CD4-positive, alpha-beta memory T cell (primary cell): Measurements from ENCODE around the gene TCF4. TPM values are rescaled to one million over a fixed set of nuclear protein-coding genes. Genes with fewer than 3 reads are reported as not detected.

Experiments used
- CTCF ChIA-PET: fragments of 350-600 bp; sonication (Branson Sonifier 250); formaldehyde crosslinking; loops from one replicate; lab custom pipeline; 2021; ENCODE audit warnings: inconsistent platforms; ENCODE audit not compliant: partially characterized antibody; lab: Charles Lee
- POLR2A ChIA-PET: fragments of 350-600 bp; sonication (Branson Sonifier 250); formaldehyde crosslinking; loops from one replicate; lab custom pipeline; 2021; ENCODE audit not compliant: partially characterized antibody; lab: Charles Lee
- DNase-seq, 5 donors: peaks; one replicate each; pipeline versions ENCODE4 v3.0.0 to v3.0.0-alpha.2; 2020 to 2022; ENCODE audit warnings: mixed read lengths in 1 of 5
- H3K27ac ChIP-seq: one replicate; pipeline ENCODE4 v1.7.0; 2013; ENCODE audit warnings: low read depth, low read length
- H3K27me3 ChIP-seq: 2 replicates; pipeline ENCODE4 v1.7.0; 2013; ENCODE audit warnings: mild to moderate bottlenecking, low read length, moderate library complexity; ENCODE audit not compliant: insufficient read depth
- H3K36me3 ChIP-seq: 2 replicates; pipeline ENCODE4 v1.7.0; 2013; ENCODE audit warnings: mild to moderate bottlenecking, low read length, moderate library complexity; ENCODE audit not compliant: insufficient read depth
- H3K4me1 ChIP-seq: 2 replicates; pipeline ENCODE4 v1.7.0; 2013; ENCODE audit warnings: mild to moderate bottlenecking, low read length, moderate library complexity; ENCODE audit not compliant: insufficient read depth
- H3K4me3 ChIP-seq, 2 donors: one replicate each; pipeline ENCODE4 v1.7.0; 2013; ENCODE audit warnings: low read length in 2 of 2, mild to moderate bottlenecking in 1 of 2
- H3K9me3 ChIP-seq, 2 donors: one replicate each; pipeline ENCODE4 v1.7.0; 2013; ENCODE audit warnings: low read length in 2 of 2, control low read depth in 1 of 2; ENCODE audit not compliant: control insufficient read depth in 1 of 2
- H3K27ac Mint-ChIP-seq, 7 donors: one replicate each; pipeline ENCODE4 v1.8.0; 2020 to 2021; ENCODE audit warnings: mixed read lengths in 7 of 7, mild to moderate bottlenecking in 6 of 7, inconsistent platforms in 3 of 7, moderate library complexity in 3 of 7
- H3K27me3 Mint-ChIP-seq, 2 donors: one replicate each; pipeline ENCODE4 v1.8.0; 2020 to 2021; ENCODE audit warnings: mixed read lengths in 2 of 2
- H3K36me3 Mint-ChIP-seq, 2 donors: one replicate each; pipeline ENCODE4 v1.8.0; 2020 to 2021; ENCODE audit warnings: mixed read lengths in 2 of 2, inconsistent platforms in 1 of 2, mild to moderate bottlenecking in 1 of 2
- H3K4me1 Mint-ChIP-seq, 4 donors: one replicate each; pipeline ENCODE4 v1.8.0; 2020 to 2021; ENCODE audit warnings: mixed read lengths in 4 of 4, mild to moderate bottlenecking in 1 of 4
- H3K4me3 Mint-ChIP-seq, 8 donors: one replicate each; pipeline ENCODE4 v1.8.0; 2020 to 2021; ENCODE audit warnings: mixed read lengths in 8 of 8, mild to moderate bottlenecking in 7 of 8, moderate library complexity in 6 of 8, inconsistent platforms in 3 of 8
- H3K9me3 Mint-ChIP-seq, 8 donors: one replicate each; pipeline ENCODE4 v1.8.0; 2020 to 2021; ENCODE audit warnings: mixed read lengths in 8 of 8, mild to moderate bottlenecking in 5 of 8, inconsistent platforms in 3 of 8, moderate library complexity in 1 of 8
- intact Hi-C: fragments of 100-400 bp; cut with micrococcal nuclease; formaldehyde crosslinking; loops from one replicate; pipeline ENCODE4 v1.15.1; 2023
- polyA plus RNA-seq, 2 donors: library from polyadenylated mRNA; unstranded; fragments of 300-500 nt; fragmentation: Illumina TruSeq; gene quantifications; one replicate each; pipeline ENCODE4 v1.2.3, GENCODE V29; 2021
- total RNA-seq, 2 experiments: library from RNA; stranded (reverse); gene quantifications; one replicate each; pipeline ENCODE4 v1.2.3, GENCODE V29; 2021

The TCF4 gene
- total and polyA plus RNA-seq, 4 experiments from 2014 or later: 0.11 to 2.2 (median 0.76) TPM

GRCh38 chr18:55334875-55335274 is 253.1 kb downstream of the TCF4 start:
- no peak overlapping the region for H3K4me3 Mint-ChIP-seq
- H3K4me1 ChIP-seq: no peaks in the 10 kb centered on the region
- CTCF ChIA-PET: no interaction called here
- H3K4me3 ChIP-seq: no peak overlapping the region
- POLR2A ChIA-PET: no interaction called here
- H3K9me3 Mint-ChIP-seq: peaks cover 0 to 4% (median 0%) of the 10 kb centered on the region in 8 donors
- peaks cover 0 to 2% of the 10 kb centered on the region in 2 donors for H3K27me3 Mint-ChIP-seq
- H3K9me3 ChIP-seq: no peaks in the 10 kb centered on the region
- no peak overlapping the region for H3K27ac Mint-ChIP-seq
- intact Hi-C loops: no loop called here
- H3K27ac ChIP-seq: no peak overlapping the region
- H3K27me3 ChIP-seq: no peaks in the 10 kb centered on the region
- H3K36me3 ChIP-seq: no peaks in the 10 kb centered on the region
- no peaks in the 10 kb centered on the region for H3K36me3 Mint-ChIP-seq
- H3K4me1 Mint-ChIP-seq: no peaks in the 10 kb centered on the region
- no peak for DNase-seq

GRCh38 chr18:55331301-55331700 is 256.7 kb downstream of the TCF4 start:
- ChIA-PET POLR2A (no interaction called here), CTCF (no interaction called here)
- H3K4me1 ChIP-seq: no peaks in the 10 kb centered on the region
- Mint-ChIP-seq H3K9me3 (no peaks in the 10 kb centered on the region), H3K27ac (no peak overlapping the region), H3K27me3 (peaks cover 0 to 2% of the 10 kb centered on the region in 2 donors), H3K4me3 (no peak overlapping the region), H3K36me3 (no peaks in the 10 kb centered on the region), H3K4me1 (no peaks in the 10 kb centered on the region)
- no peaks in the 10 kb centered on the region for H3K36me3 ChIP-seq
- DNase-seq: no peak
- no peaks in the 10 kb centered on the region for H3K27me3 ChIP-seq
- no peak overlapping the region for H3K4me3 ChIP-seq
- intact Hi-C loops: no loop called here
- H3K9me3 ChIP-seq: no peaks in the 10 kb centered on the region
- no peak overlapping the region for H3K27ac ChIP-seq

- no peak for DNase-seq
- Mint-ChIP-seq H3K4me1 (no peaks in the 10 kb centered on the region), H3K4me3 (no peak overlapping the region), H3K36me3 (no peaks in the 10 kb centered on the region), H3K27ac (no peak overlapping the region), H3K27me3 (peaks cover 6 to 10% of the 10 kb centered on the region in 2 donors), H3K9me3 (peaks cover 0 to 3% (median 0%) of the 10 kb centered on the region in 8 donors)
- ChIA-PET CTCF (no interaction called here), POLR2A (no interaction called here)
- Histone ChIP-seq H3K27ac (no peak overlapping the region), H3K4me3 (no peak overlapping the region), H3K4me1 (no peaks in the 10 kb centered on the region), H3K36me3 (no peaks in the 10 kb centered on the region), H3K27me3 (no peaks in the 10 kb centered on the region), H3K9me3 (no peaks in the 10 kb centered on the region)
- intact Hi-C loops: no loop called here
These were observed 259.7 kb downstream of the TCF4 start for GRCh38 chr18:55328301-55328700.

GRCh38 chr18:55327454-55327853 is 260.5 kb downstream of the TCF4 start:
- H3K27me3 Mint-ChIP-seq: peaks cover 10 to 14% of the 10 kb centered on the region in 2 donors
- Histone ChIP-seq H3K36me3 (no peaks in the 10 kb centered on the region), H3K4me3 (no peak overlapping the region), H3K9me3 (no peaks in the 10 kb centered on the region), H3K27me3 (no peaks in the 10 kb centered on the region), H3K27ac (no peak overlapping the region), H3K4me1 (no peaks in the 10 kb centered on the region)
- ChIA-PET CTCF (no interaction called here), POLR2A (no interaction called here)
- DNase-seq: no peak
- peaks cover 0 to 6% (median 0%) of the 10 kb centered on the region in 4 donors for H3K4me1 Mint-ChIP-seq
- no peak overlapping the region for H3K4me3 Mint-ChIP-seq
- H3K36me3 Mint-ChIP-seq: no peaks in the 10 kb centered on the region
- intact Hi-C loops: no loop called here
- H3K9me3 Mint-ChIP-seq: peaks cover 0 to 4% (median 0%) of the 10 kb centered on the region in 8 donors
- no peak overlapping the region for H3K27ac Mint-ChIP-seq

GRCh38 chr18:55326134-55326533 is 261.9 kb downstream of the TCF4 start:
- H3K4me1 ChIP-seq: no peaks in the 10 kb centered on the region
- CTCF ChIA-PET: no interaction called here
- Mint-ChIP-seq H3K4me3 (no peak overlapping the region), H3K27me3 (peaks cover 15 to 17% of the 10 kb centered on the region in 2 donors), H3K4me1 (peaks cover 4 to 11% (median 5%) of the 10 kb centered on the region in 4 donors), H3K9me3 (peaks cover 0 to 4% (median 0%) of the 10 kb centered on the region in 8 donors), H3K36me3 (no peaks in the 10 kb centered on the region), H3K27ac (no peak overlapping the region)
- H3K27me3 ChIP-seq: no peaks in the 10 kb centered on the region
- DNase-seq: no peak
- H3K27ac ChIP-seq: no peak overlapping the region
- no peak overlapping the region for H3K4me3 ChIP-seq
- H3K9me3 ChIP-seq: no peaks in the 10 kb centered on the region
- intact Hi-C loops: no loop called here
- POLR2A ChIA-PET: no interaction called here
- H3K36me3 ChIP-seq: no peaks in the 10 kb centered on the region

GRCh38 chr18:55324166-55324565 is 263.8 kb downstream of the TCF4 start:
- CTCF ChIA-PET: no interaction called here
- DNase-seq: no peak
- Histone ChIP-seq H3K9me3 (no peaks in the 10 kb centered on the region), H3K27me3 (no peaks in the 10 kb centered on the region), H3K4me1 (no peaks in the 10 kb centered on the region), H3K36me3 (no peaks in the 10 kb centered on the region), H3K27ac (no peak overlapping the region), H3K4me3 (no peak overlapping the region)
- POLR2A ChIA-PET: no interaction called here
- intact Hi-C loops: no loop called here
- Mint-ChIP-seq H3K27me3 (peaks cover 15 to 22% of the 10 kb centered on the region in 2 donors), H3K4me3 (no peak overlapping the region), H3K9me3 (peaks cover 0 to 7% (median 1%) of the 10 kb centered on the region in 8 donors), H3K4me1 (peaks cover 4 to 11% (median 5%) of the 10 kb centered on the region in 4 donors), H3K27ac (no peak overlapping the region), H3K36me3 (no peaks in the 10 kb centered on the region)

GRCh38 chr18:55323051-55323994 is 264.7 kb downstream of the TCF4 start:
- intact Hi-C loops: no loop called here
- Mint-ChIP-seq H3K36me3 (no peaks in the 10 kb centered on the region), H3K4me3 (peak overlapping the region in 1 of 8 donors; percentile 27), H3K4me1 (peaks cover 4 to 11% (median 5%) of the 10 kb centered on the region in 4 donors), H3K27ac (no peak overlapping the region), H3K27me3 (peaks cover 15 to 24% of the 10 kb centered on the region in 2 donors), H3K9me3 (peaks cover 0 to 7% (median 1%) of the 10 kb centered on the region in 8 donors)
- ChIA-PET POLR2A (no interaction called here), CTCF (no interaction called here)
- H3K27ac ChIP-seq: no peak overlapping the region
- no peak for DNase-seq
- no peaks in the 10 kb centered on the region for H3K9me3 ChIP-seq
- no peaks in the 10 kb centered on the region for H3K27me3 ChIP-seq
- no peaks in the 10 kb centered on the region for H3K36me3 ChIP-seq
- H3K4me3 ChIP-seq: no peak overlapping the region
- H3K4me1 ChIP-seq: no peaks in the 10 kb centered on the region
